GM21576 (cell line): ENCODE data around the gene RCOR3.
"Not testable (repeated sequence)": the region's sequence is repeated elsewhere in the genome, so short reads cannot be mapped to it uniquely, and the experiment has no call there.

Experiments
- ATAC-seq: cut with Tn5 transposase; IDR thresholded peaks from one replicate; pipeline ENCODE4 v1.9.1; 2021; ENCODE audit warnings: mild to moderate bottlenecking, moderate library complexity; ENCODE audit not compliant: unreplicated experiment

Gene RCOR3

GRCh38 chr1:211337430-211338223 lies 78.5 kb downstream of the RCOR3 start:
- ATAC-seq, result no peak

GRCh38 chr1:211338224-211338620 lies 79.1 kb downstream of the RCOR3 start:
- no peak for ATAC-seq

GRCh38 chr1:211339631-211340041 lies 80.5 kb downstream of the RCOR3 start:
- ATAC-seq, result no peak

- no peak for ATAC-seq
These were observed 81.7 kb downstream of the RCOR3 start for GRCh38 chr1:211340622-211341507.

GRCh38 chr1:211341999-211342398 lies 82.8 kb downstream of the RCOR3 start:
- ATAC-seq, result no peak

GRCh38 chr1:211343607-211344006 lies 84.4 kb downstream of the RCOR3 start:
- ATAC-seq, result no peak

- no peak for ATAC-seq
These were observed 85.0 kb downstream of the RCOR3 start for GRCh38 chr1:211344152-211344618.

GRCh38 chr1:211345719-211346118 lies 86.6 kb downstream of the RCOR3 start:
- no peak for ATAC-seq

GRCh38 chr1:211347077-211347844 lies 88.1 kb downstream of the RCOR3 start:
- ATAC-seq, result no peak

- no peak for ATAC-seq
These were observed 89.4 kb downstream of the RCOR3 start for GRCh38 chr1:211348547-211348946.

- ATAC-seq, result no peak
These were observed 90.6 kb downstream of the RCOR3 start for GRCh38 chr1:211349741-211350140.

- ATAC-seq, result not testable (repeated sequence)
These were observed 92.9 kb downstream of the RCOR3 start for GRCh38 chr1:211352055-211352454.

- ATAC-seq, result no peak
These were observed 93.3 kb downstream of the RCOR3 start for GRCh38 chr1:211352465-211352864.

- ATAC-seq, result peak; percentile 69
These were observed 93.9 kb downstream of the RCOR3 start for GRCh38 chr1:211352985-211353515.

- no peak for ATAC-seq
These were observed 94.5 kb downstream of the RCOR3 start for GRCh38 chr1:211353562-211354212.

GRCh38 chr1:211355873-211356272 lies 96.7 kb downstream of the RCOR3 start:
- ATAC-seq, result no peak

- no peak for ATAC-seq
These were observed 97.7 kb downstream of the RCOR3 start for GRCh38 chr1:211356723-211357407.

GRCh38 chr1:211358685-211359084 lies 99.5 kb downstream of the RCOR3 start:
- no peak for ATAC-seq

- no peak for ATAC-seq
These were observed 100.7 kb downstream of the RCOR3 start for GRCh38 chr1:211359876-211360275.

- no peak for ATAC-seq
These were observed 102.0 kb downstream of the RCOR3 start for GRCh38 chr1:211361202-211361601.
